ENCODE measurements around the gene P3H2. TPM values are rescaled to one million over a fixed set of nuclear protein-coding genes. Genes with fewer than 3 reads are reported as not detected.

The P3H2 gene
- total and polyA plus RNA-seq, 9 of the 15 experiments (the other 6 are each of a cell fraction or from before 2014, with no cell fraction given) = 0.04 to 0.26 (median 0.22) TPM; not detected in 6

DNA sequence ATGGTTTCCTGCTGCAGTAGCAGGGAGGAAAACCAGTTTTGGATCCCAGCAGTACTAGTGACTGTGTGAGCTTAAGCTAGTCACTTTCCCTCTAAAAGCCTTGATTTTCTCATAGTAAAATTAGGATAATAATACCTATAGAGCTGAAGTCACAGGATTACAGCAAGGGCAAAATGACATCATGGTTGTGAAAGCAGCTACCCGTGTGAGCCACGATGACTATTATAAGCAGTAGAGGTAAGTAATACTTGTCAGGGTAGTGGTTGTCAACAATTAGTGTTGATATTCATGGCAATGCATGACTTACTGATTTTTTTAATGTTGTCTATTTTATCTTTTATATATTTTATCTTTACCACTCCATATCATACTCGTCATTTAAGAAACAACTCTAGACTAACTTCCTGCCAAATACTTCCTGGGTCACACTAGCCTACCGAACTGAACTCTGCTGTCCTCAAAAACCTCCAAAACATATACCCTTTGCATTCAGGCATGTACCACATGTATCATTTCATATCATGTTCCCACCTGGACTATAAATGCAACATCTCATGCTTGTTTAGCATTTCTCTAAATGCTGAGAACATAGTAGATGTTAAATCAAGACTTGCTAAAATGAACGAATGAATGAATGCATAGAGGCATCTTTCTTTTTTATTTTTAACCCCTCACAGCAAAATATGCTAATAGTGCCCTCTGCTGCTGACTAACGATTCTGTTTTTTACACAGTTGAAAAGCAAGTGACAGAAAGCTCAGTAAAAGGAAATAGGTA lies 172.6 kb downstream of the P3H2 start:
- ATAC-seq = no peak
- H3K36me3 ChIP-seq (ENCODE audit: control insufficient read depth, insufficient read depth, low read length) = no peaks in the 10 kb centered on the region
- in situ Hi-C loops (cut with MboI) = no loop called here
- no peak for FAIRE-seq
- H3K9me1 ChIP-seq (ENCODE audit: control insufficient read depth, insufficient read depth, low read length) = no peaks in the 10 kb centered on the region
- no peaks in the 10 kb centered on the region for H3K4me1 ChIP-seq (replicated peaks in 1 of 2; ENCODE audit: control insufficient read depth in 2 of 2, insufficient read depth in 2 of 2, low read length in 2 of 2)
- no peaks in the 10 kb centered on the region for H4K20me1 ChIP-seq (replicated peaks; ENCODE audit: control insufficient read depth, insufficient read depth, low read length)
- BruUV-seq (replicated peaks) = no TSS peak
- intact Hi-C loops (cut with micrococcal nuclease) = no loop called here
- no peak overlapping the region for H2AFZ ChIP-seq (ENCODE audit: low read depth, low read length)
- H3K79me2 ChIP-seq (ENCODE audit: control insufficient read depth, insufficient read depth, low read length) = no peaks in the 10 kb centered on the region
- H3K4me3 ChIP-seq = no peak overlapping the region
- no peak overlapping the region for H3K4me2 ChIP-seq (ENCODE audit: insufficient read depth, low read length)
- ChIA-PET CTCF (ENCODE audit: low intra/inter-chr PET ratio) (no interaction called here), POLR2A (no interaction called here)
- DNase-seq (ENCODE audit: extremely low read depth in 1 of 4, low spot score in 3 of 4) = no peak
- 0% methylated on average over 6 of the region's 6 CpGs for WGBS (ENCODE audit: insufficient coverage, low coverage, missing lambda C conversion rate)
- TF ChIP-seq ADNP (tag; IDR thresholded peaks at IDR 0.05) (no peak), RAD21 (CRISPR knock-in tag; conservative IDR thresholded peaks at IDR 0.05 in 1 of 2, IDR thresholded peaks at IDR 0.05 in 1 of 2) (peak in 1 of 2 experiments; percentile 76; a peak in 3 of 4 replicates), ZNF24 (IDR thresholded peaks at IDR 0.05) (peak; percentile 57; the same call in 1 of the 2 replicates), CTCF (IDR thresholded peaks at IDR 0.05 in 2 of 3, conservative IDR thresholded peaks at IDR 0.05 in 1 of 3; ENCODE audit: insufficient read depth in 2 of 3, low read depth in 1 of 3, low read length in 3 of 3) (peak in 1 of 3 experiments; percentile 19; a peak in 1 of 6 replicates)
- H3K9ac ChIP-seq (ENCODE audit: insufficient read depth in 1 of 2, low read depth in 2 of 2, low read length in 2 of 2) = no peak overlapping the region
- H3K27ac ChIP-seq (ENCODE audit: extremely low read depth, low read depth, low read length) = no peak overlapping the region
- no peaks in the 10 kb centered on the region for H3K27me3 ChIP-seq (ENCODE audit: control insufficient read depth in 2 of 2, insufficient read depth in 2 of 2, low read length in 2 of 2)
- H3K9me3 ChIP-seq (replicated peaks; ENCODE audit: control insufficient read depth, insufficient read depth, low read depth, low read length) = no peaks in the 10 kb centered on the region
